ENCODE results near the gene FNDC3B. TPM values are rescaled to one million over a fixed set of nuclear protein-coding genes. Genes with fewer than 3 reads are reported as not detected.

FNDC3B gene
- total and polyA plus RNA-seq, 4 donors: 13.3 to 175 (median 100) TPM

DNA sequence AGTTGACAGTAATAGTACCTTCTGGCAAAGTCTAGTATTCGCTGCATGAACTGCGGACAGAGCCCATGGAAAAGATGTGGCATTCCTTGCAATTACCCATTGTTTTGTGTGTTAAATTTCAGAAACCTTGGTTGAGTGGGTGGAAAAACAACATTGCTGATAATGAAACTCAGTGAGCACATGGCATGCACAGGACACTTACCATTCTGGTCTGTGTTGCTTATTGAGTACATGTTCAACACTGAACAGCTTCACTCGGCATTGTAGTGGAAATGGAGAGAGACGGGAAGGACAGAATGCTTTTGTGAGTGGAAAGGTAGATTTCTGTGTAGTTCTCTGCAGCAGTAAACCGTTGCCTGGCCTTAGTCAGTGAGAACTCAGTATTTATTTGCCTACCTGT, 165.3 kb downstream of the FNDC3B start:
- H3K4me1 ChIP-seq (ENCODE audit: control insufficient read depth in 5 of 5, insufficient read depth in 5 of 5, low read length in 5 of 5): peaks cover 15 to 53% (median 19%) of the 10 kb centered on the region in 5 donors
- H3K9me3 ChIP-seq (ENCODE audit: control insufficient read depth in 4 of 4, insufficient read depth in 3 of 4, low read length in 3 of 4): no peaks in the 10 kb centered on the region
- no peaks in the 10 kb centered on the region for H3K27me3 ChIP-seq (ENCODE audit: control insufficient read depth in 3 of 3, insufficient read depth in 3 of 3, low read length in 2 of 3)
- DNase-seq (no peak), ATAC-seq (ENCODE audit: insufficient read depth, low FRiP score) (no peak)
- no peak overlapping the region for H3K27ac ChIP-seq (ENCODE audit: low read depth in 1 of 2, low read length in 1 of 2)
- no peaks in the 10 kb centered on the region for H3K36me3 ChIP-seq (ENCODE audit: control insufficient read depth in 4 of 4, insufficient read depth in 4 of 4, low read length in 4 of 4)
- no peak overlapping the region for H3K4me3 ChIP-seq
- no peak overlapping the region for H3K9ac ChIP-seq (ENCODE audit: insufficient read depth in 1 of 2, low read length in 2 of 2)
- WGBS, 2 donors: 84 to 97% methylated on average over 5 of the region's 5 CpGs
- TF ChIP-seq, protein P1, sequence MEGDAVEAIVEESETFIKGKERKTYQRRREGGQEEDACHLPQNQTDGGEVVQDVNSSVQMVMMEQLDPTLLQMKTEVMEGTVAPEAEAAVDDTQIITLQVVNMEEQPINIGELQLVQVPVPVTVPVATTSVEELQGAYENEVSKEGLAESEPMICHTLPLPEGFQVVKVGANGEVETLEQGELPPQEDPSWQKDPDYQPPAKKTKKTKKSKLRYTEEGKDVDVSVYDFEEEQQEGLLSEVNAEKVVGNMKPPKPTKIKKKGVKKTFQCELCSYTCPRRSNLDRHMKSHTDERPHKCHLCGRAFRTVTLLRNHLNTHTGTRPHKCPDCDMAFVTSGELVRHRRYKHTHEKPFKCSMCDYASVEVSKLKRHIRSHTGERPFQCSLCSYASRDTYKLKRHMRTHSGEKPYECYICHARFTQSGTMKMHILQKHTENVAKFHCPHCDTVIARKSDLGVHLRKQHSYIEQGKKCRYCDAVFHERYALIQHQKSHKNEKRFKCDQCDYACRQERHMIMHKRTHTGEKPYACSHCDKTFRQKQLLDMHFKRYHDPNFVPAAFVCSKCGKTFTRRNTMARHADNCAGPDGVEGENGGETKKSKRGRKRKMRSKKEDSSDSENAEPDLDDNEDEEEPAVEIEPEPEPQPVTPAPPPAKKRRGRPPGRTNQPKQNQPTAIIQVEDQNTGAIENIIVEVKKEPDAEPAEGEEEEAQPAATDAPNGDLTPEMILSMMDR (IDR thresholded peaks at IDR 0.05; ENCODE audit: control extremely low read depth, extremely low read depth): no peak

DNA sequence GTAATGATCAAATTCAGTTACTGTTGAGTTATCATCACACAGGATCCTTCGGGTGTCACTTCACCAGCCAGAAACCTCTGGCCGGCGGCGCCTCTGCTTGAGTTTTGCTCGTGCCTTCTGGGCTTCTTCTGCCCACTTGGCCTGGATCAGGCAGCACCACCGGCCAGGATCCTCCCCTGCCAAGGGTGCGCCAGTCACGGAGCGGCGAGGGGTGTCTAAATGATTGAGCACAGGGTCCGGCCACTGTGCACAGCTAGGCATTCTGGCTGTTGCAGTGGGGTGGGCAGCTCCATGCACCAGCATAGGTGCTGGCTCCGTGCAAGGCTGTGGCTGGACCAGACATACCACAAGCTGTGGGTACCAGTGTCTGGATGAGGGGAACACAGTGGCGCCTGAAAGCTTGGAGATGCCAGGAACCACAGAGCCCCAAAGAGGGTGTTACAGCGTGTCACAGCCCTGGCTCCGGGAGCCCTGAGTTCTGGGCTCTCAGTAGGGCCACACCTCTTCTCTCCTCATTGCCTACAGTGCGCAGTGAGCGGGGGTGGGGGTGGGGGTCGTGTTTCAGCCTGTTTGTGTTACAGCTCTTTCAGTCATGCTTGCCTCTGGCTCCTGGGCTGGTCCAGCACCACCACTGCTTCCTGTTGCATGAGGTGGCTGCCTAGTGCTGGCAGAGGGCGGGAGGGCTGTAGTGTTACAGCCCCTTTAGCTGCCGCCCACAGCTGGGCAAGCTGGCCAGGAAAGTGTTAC, 169.4 kb downstream of the FNDC3B start:
- ATAC-seq (ENCODE audit: insufficient read depth, low FRiP score): no peak
- H3K9me3 ChIP-seq (ENCODE audit: control insufficient read depth in 4 of 4, insufficient read depth in 3 of 4, low read length in 3 of 4): no peaks in the 10 kb centered on the region
- H3K9ac ChIP-seq (ENCODE audit: insufficient read depth in 1 of 2, low read length in 2 of 2): no peak overlapping the region
- H3K36me3 ChIP-seq (ENCODE audit: control insufficient read depth in 4 of 4, insufficient read depth in 4 of 4, low read length in 4 of 4): no peaks in the 10 kb centered on the region
- TF ChIP-seq, protein P1 (IDR thresholded peaks at IDR 0.05; ENCODE audit: control extremely low read depth, extremely low read depth): no peak
- no peak for DNase-seq
- no peak overlapping the region for H3K4me3 ChIP-seq
- H3K27ac ChIP-seq (ENCODE audit: low read depth in 1 of 2, low read length in 1 of 2): peak overlapping the region in 1 of 2 donors; percentile 2
- H3K4me1 ChIP-seq (ENCODE audit: control insufficient read depth in 5 of 5, insufficient read depth in 5 of 5, low read length in 5 of 5): peaks cover 4 to 35% (median 12%) of the 10 kb centered on the region in 5 donors
- WGBS, 2 donors: 80 to 85% methylated on average over 20 of the region's 20 CpGs
- no peaks in the 10 kb centered on the region for H3K27me3 ChIP-seq (ENCODE audit: control insufficient read depth in 3 of 3, insufficient read depth in 3 of 3, low read length in 2 of 3)

DNA sequence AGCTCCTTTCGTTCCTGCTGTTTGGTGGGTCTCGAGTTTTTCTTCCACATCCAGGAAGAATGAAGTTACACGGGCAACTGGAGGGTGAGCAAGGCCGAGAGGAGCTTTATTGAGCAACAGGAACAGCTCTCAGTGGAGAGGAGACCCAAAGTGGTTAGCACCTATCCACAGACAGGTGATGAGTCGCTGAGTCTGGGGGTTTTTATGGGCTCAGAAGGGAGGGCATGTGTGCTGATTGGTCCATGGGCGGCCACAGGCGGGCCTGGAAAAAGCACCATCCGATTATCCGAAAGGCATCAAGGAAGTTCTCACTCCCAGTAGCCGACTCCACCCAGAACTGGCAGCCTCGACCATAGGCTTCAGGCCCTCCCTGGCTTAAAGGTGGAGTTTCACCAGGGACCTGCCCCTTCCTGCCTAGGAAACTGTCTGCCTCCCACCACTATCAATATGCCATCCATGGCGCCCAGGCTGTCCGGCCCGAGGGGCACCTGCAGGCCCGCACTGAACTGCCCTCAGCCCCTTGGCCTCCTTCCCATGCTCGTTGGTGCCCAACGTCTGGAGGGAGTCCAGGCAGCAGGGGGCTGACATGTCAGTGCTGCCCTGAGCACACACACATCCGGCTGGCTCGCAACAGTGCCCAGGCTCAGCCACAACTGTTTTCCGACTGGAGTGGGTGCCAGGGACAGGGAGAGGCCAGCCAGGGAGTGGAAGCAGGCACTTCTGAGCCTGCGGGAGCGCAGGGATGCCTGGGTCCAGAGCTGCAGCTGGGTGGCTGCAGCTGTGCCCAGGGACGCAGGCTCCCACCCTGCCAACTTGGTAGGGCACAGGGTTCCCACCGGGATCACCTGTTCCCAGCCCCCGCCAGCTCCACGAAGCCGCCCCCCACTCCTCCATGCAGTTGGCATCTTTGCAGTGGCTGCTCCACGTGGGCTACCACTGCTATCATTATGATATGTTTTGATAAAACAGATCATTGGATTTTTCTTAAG, 170.2 kb downstream of the FNDC3B start:
- no peak for DNase-seq
- no peak overlapping the region for H3K4me3 ChIP-seq
- no peaks in the 10 kb centered on the region for H3K9me3 ChIP-seq (ENCODE audit: control insufficient read depth in 4 of 4, insufficient read depth in 3 of 4, low read length in 3 of 4)
- H3K4me1 ChIP-seq (ENCODE audit: control insufficient read depth in 5 of 5, insufficient read depth in 5 of 5, low read length in 5 of 5): peaks cover 6 to 37% (median 11%) of the 10 kb centered on the region in 5 donors
- TF ChIP-seq, protein P1 (IDR thresholded peaks at IDR 0.05; ENCODE audit: control extremely low read depth, extremely low read depth): no peak
- H3K27ac ChIP-seq (ENCODE audit: low read depth in 1 of 2, low read length in 1 of 2): peak overlapping the region; percentile 1 to 27
- H3K36me3 ChIP-seq (ENCODE audit: control insufficient read depth in 4 of 4, insufficient read depth in 4 of 4, low read length in 4 of 4): no peaks in the 10 kb centered on the region
- no peak overlapping the region for H3K9ac ChIP-seq (ENCODE audit: insufficient read depth in 1 of 2, low read length in 2 of 2)
- no peak for ATAC-seq (ENCODE audit: insufficient read depth, low FRiP score)
- H3K27me3 ChIP-seq (ENCODE audit: control insufficient read depth in 3 of 3, insufficient read depth in 3 of 3, low read length in 2 of 3): no peaks in the 10 kb centered on the region
- 76 to 84% methylated on average over 28 of the region's 28 CpGs for WGBS, 2 donors

Data from lung (tissue), 12 donors.